ENCODE results near the gene APOC1. TPM values are rescaled to one million over a fixed set of nuclear protein-coding genes. Genes with fewer than 3 reads are reported as not detected.
"Not testable (repeated sequence)": the region's sequence is repeated elsewhere in the genome, so short reads cannot be mapped to it uniquely, and the experiment has no call there.

The APOC1 gene
- total RNA-seq, 4 donors from 2014 or later, result 38.6 to 58.3 (median 47.7) TPM

GRCh38 chr19:44908074-44908835, 6.2 kb upstream of the APOC1 start:
- WGBS, result 95% methylated on average over 31 of the region's 46 CpGs
- Histone ChIP-seq H3K27me3 (peaks cover 9% of the 10 kb centered on the region), H3K27ac (no peak overlapping the region), H3K4me1 (peaks cover 57% of the 10 kb centered on the region), H3K9me3 (no peaks in the 10 kb centered on the region), H3K36me3 (peaks cover 9% of the 10 kb centered on the region), H3K4me3 (no peak overlapping the region)
- TF ChIP-seq CTCF (IDR thresholded peaks at IDR 0.05) (no peak), EP300 (IDR thresholded peaks at IDR 0.05) (no peak), POLR2AphosphoS5 (IDR thresholded peaks at IDR 0.05) (no peak), POLR2A (IDR thresholded peaks at IDR 0.05) (no peak)
- no peak for DNase-seq (ENCODE audit: low spot score in 2 of 2)

GRCh38 chr19:44908836-44909261, 5.6 kb upstream of the APOC1 start:
- Histone ChIP-seq H3K27ac (no peak overlapping the region), H3K4me3 (no peak overlapping the region), H3K4me1 (peaks cover 54% of the 10 kb centered on the region), H3K36me3 (peaks cover 8% of the 10 kb centered on the region), H3K27me3 (peaks cover 9% of the 10 kb centered on the region), H3K9me3 (no peaks in the 10 kb centered on the region)
- TF ChIP-seq CTCF (IDR thresholded peaks at IDR 0.05), result no peak
- TF ChIP-seq POLR2A (IDR thresholded peaks at IDR 0.05), result no peak
- no peak for TF ChIP-seq POLR2AphosphoS5 (IDR thresholded peaks at IDR 0.05)
- TF ChIP-seq EP300 (IDR thresholded peaks at IDR 0.05), result no peak
- no peak for DNase-seq (ENCODE audit: low spot score in 2 of 2)
- 94% methylated on average over 22 of the region's 44 CpGs for WGBS

- Histone ChIP-seq H3K4me3 (no peak overlapping the region), H3K9me3 (no peaks in the 10 kb centered on the region), H3K4me1 (peaks cover 56% of the 10 kb centered on the region), H3K27me3 (peaks cover 7% of the 10 kb centered on the region), H3K27ac (no peak overlapping the region), H3K36me3 (peaks cover 8% of the 10 kb centered on the region)
- WGBS, result 82% methylated on average over 4 of the region's 5 CpGs
- DNase-seq (ENCODE audit: low spot score in 2 of 2), result no peak
- TF ChIP-seq POLR2A (IDR thresholded peaks at IDR 0.05) (no peak), EP300 (IDR thresholded peaks at IDR 0.05) (no peak), CTCF (IDR thresholded peaks at IDR 0.05) (no peak), POLR2AphosphoS5 (IDR thresholded peaks at IDR 0.05) (no peak)
Observed at GRCh38 chr19:44909775-44910174, 4.6 kb upstream of the APOC1 start.

- not testable (repeated sequence) for DNase-seq (ENCODE audit: low spot score in 2 of 2); H3K4me3 ChIP-seq; H3K27me3 ChIP-seq; H3K36me3 ChIP-seq; H3K9me3 ChIP-seq
- Histone ChIP-seq H3K4me1 (peaks cover 46% of the 10 kb centered on the region), H3K27ac (peak overlapping the region; percentile 14)
- WGBS, result 100% methylated on average over 5 of the region's 6 CpGs
Observed at GRCh38 chr19:44911896-44912295, 2.5 kb upstream of the APOC1 start.

- peaks cover 40% of the 10 kb centered on the region for H3K4me1 ChIP-seq
- H3K27me3 ChIP-seq, result no peaks in the 10 kb centered on the region
- H3K4me3 ChIP-seq, result no peak overlapping the region
- TF ChIP-seq POLR2AphosphoS5 (IDR thresholded peaks at IDR 0.05), result no peak
- no peak for TF ChIP-seq EP300 (IDR thresholded peaks at IDR 0.05)
- TF ChIP-seq CTCF (IDR thresholded peaks at IDR 0.05), result no peak
- TF ChIP-seq POLR2A (IDR thresholded peaks at IDR 0.05), result no peak
- peaks cover 8% of the 10 kb centered on the region for H3K36me3 ChIP-seq
- no peak for DNase-seq (ENCODE audit: low spot score in 2 of 2)
- H3K27ac ChIP-seq, result no peak overlapping the region
- 48% methylated on average over 3 of the region's 6 CpGs for WGBS
- H3K9me3 ChIP-seq, result no peaks in the 10 kb centered on the region
Observed at GRCh38 chr19:44912854-44913253, 1.6 kb upstream of the APOC1 start.

- H3K36me3 ChIP-seq; H3K4me3 ChIP-seq; H3K9me3 ChIP-seq; H3K27me3 ChIP-seq; H3K27ac ChIP-seq; DNase-seq (ENCODE audit: low spot score in 2 of 2): not testable (repeated sequence)
- peaks cover 40% of the 10 kb centered on the region for H3K4me1 ChIP-seq
- 61% methylated on average over 23 of the region's 23 CpGs for WGBS
Observed at GRCh38 chr19:44913512-44914432, 636 bp upstream of the APOC1 start.

All from suprapubic skin (tissue), 4 donors.